ENCODE measurements around the gene SLC31A2.

SLC31A2 gene

DNA sequence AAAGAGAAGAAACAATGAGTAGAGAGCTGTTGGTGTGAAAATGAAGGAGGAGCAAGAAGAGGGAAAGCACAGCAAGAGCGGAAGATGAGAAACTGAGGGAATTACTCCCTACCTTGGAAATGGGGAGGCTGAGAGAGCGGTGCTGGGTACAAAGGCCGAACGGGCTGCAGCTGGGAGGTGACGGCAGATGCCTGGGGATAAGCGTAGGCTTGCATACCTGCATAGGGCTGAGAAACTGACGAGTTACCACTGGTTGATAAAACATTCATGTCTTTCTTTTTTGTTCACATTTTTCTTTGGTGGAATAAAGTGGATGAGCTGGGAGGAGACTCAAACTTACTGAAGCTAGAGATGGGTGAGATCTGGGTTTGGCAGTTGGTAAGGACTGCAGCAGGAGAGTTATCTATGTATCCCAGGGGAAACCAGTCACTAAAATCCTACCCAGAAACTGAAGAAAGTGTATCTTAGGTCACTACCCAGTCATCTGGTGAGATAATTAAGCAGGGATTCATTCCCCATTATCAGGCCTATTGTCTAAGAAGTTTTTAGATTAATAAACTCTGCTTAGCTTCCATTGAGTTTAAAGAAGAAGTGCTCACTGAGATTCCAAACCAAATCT lies 35.4 kb downstream of the SLC31A2 start:
- DNase-seq (ENCODE audit: low read depth in 2 of 2): no peak

GRCh38 chr9:113187929-113188595 lies 37.3 kb downstream of the SLC31A2 start:
- no peak for DNase-seq (ENCODE audit: low read depth in 2 of 2)

DNA sequence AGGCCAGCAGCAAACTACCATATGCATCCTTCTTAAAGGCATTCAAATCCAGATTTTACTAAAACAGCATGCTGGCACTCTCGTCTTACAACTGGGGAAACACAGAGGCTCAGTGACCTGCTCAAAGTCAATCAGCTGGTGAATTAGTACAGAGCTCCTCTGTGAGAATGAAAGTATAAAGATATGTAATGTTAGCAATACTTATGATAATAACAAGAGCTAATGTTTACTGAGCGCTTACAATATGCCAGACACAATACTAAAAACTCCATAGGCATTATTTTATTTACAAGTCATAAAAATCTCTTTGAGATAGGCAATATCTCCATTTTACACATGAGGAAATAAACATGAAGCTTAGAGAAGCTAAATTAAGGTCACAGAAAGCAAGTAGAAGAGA lies 41.6 kb downstream of the SLC31A2 start:
- no peak for DNase-seq (ENCODE audit: low read depth in 2 of 2)

GRCh38 chr9:113199683-113200329 lies 49.0 kb downstream of the SLC31A2 start:
- no peak for DNase-seq (ENCODE audit: low read depth in 2 of 2)

DNA sequence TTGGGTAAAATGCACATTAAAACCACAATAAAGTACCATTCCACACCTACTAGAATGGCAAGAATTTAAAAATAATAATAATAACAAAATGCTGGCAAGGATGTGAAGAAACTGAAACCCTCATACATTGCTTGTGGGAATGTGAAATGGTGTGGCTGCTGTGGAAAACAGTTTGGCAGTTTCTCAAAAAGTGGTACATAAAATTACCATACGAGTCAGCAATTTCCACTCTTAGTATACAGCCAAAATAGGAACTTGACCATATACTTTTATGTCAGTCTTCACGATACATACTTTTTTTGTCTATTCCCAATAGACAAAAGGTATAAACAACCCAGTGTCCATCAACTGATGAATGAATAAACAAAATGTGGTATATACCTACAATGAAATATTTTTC lies 54.6 kb downstream of the SLC31A2 start:
- no peak for DNase-seq (ENCODE audit: low read depth in 2 of 2)

- no peak for DNase-seq (ENCODE audit: low read depth in 2 of 2)
Measured at GRCh38 chr9:113205861-113206260, 55.1 kb downstream of the SLC31A2 start.

- DNase-seq (ENCODE audit: low read depth in 2 of 2): no peak
Measured at GRCh38 chr9:113210815-113211214, 60.0 kb downstream of the SLC31A2 start.

All from activated CD4-positive, alpha-beta T cell treated with anti-CD3 and anti-CD28 coated beads for 24 hours (primary cell).